ENCODE data around the gene RIPOR2.

- TF ChIP-seq CTCF (IDR thresholded peaks at IDR 0.05) (no peak), POLR2A (IDR thresholded peaks at IDR 0.05) (no peak), EP300 (IDR thresholded peaks at IDR 0.05) (no peak), POLR2AphosphoS5 (IDR thresholded peaks at IDR 0.05) (peak in 1 of 4 donors; percentile 23)
Measured at GRCh38 chr6:24960991-24961475, 25.3 kb upstream of the RIPOR2 start.
